HG03039 (cell line): Measurements from ENCODE around the gene NADK2.
A peak's percentile ranks its signal among the peaks of the same experiment; 100 is the strongest.

Experiments
- ATAC-seq: cut with Tn5 transposase; IDR thresholded peaks from one replicate; pipeline ENCODE4 v1.9.1; 2021; ENCODE audit warnings: mild to moderate bottlenecking, moderate library complexity; ENCODE audit not compliant: unreplicated experiment

Gene NADK2

DNA sequence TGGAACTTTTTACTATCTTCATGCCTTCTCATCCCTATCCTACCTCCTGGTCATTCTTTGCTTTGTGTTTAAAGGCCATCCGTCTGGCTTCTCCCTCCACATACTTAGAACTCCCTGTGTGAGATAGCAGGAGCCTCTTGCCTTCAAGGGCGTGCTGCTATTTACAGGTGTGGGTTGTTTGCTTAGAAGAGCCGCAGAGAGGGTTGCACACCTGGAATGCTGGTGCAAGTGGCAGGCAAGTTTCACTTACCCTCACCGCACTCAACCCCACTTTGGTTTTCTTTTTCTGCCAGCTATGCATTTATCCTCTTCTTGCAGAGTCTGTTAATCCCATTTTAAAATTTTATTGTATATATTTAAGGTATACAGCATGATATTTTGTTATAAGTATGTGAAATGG lies 77.3 kb downstream of the NADK2 start:
- no peak for ATAC-seq

DNA sequence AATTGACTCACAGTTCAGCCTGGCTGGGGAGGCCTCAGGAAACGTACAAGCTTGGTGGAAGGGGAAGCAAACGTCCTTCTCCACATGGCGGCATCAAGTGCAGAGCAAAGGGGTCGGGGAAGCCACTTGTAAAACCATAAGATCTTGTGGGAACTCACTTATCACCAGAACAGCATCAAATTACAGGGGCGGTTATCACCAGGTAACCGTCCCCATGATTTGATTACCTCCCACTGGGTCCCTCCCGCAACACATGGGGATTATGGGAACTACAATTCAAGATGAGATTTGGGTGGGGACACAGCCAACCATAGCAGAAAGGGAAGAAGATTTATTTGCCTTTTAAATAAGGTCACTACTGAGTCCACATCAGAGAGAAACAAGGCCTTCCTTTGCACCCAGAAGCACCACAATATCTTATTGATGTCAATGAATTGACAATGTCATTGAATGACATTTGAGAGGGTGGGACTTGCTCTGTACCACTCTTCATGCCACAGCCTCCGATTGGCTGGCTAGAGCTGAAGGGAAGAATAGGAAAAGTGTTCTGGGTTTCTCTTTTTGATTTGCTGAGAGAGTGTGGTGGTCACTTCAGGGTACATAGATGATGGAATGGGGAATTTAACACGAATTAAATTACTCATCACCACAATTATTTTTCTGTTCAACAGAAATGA lies 78.8 kb downstream of the NADK2 start:
- ATAC-seq: no peak

DNA sequence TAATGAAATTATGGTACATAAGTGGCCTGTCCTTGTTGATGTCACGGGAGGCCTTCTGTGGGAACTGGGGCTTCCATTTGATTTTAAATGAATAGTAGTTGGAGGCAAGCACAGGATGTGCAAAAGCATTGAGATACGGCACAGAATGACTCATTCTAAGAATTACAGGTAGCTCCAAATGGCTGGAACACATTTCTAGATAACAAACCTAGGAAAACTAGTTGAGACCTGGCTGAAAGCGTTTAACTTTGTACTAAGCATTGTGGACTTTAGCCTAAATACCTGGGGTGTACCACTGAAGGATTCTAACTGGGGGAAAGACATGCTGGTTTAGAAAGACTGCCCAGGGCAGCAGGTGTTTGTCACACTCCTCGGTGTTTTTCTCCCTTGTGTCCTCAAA lies 80.4 kb downstream of the NADK2 start:
- ATAC-seq: no peak

DNA sequence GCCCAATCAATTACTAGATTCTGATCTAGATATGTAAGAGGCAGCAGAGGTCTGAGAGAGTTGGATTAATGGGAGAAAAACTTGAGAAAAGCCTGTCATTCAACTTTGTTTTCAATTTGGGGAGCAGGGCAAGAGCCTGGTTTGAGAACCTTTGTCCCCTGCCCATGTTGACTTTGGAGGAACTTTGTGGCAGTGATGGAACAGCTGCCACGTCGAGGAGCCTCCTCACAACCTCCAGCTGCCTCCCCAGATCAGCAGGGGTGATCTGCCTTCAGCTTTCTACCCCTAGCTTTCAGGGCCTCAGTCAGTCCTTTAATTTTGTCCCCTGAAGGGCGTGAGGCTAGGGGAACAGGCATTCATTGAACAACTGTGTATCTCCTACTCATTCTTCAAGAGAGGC lies 81.1 kb downstream of the NADK2 start:
- no peak for ATAC-seq

DNA sequence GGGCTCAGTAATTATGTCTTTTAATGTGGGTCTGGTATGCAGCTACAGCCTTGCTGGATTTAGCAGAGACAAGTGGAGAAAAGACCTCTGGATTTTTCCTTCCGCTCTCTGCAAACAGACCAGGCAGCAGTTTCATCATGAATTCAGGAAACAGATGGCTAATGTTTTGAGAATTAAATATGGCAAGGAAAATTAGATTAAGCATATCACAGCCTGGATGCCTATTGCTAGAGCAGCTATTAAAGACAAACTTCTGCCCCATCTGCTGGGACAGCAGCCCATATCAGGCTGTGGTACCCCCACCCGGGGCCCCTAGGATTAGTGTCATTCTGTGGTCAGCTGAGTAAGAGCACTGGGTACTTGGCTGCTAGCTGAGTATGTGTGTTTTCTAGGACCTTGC lies 83.6 kb downstream of the NADK2 start:
- ATAC-seq: no peak

DNA sequence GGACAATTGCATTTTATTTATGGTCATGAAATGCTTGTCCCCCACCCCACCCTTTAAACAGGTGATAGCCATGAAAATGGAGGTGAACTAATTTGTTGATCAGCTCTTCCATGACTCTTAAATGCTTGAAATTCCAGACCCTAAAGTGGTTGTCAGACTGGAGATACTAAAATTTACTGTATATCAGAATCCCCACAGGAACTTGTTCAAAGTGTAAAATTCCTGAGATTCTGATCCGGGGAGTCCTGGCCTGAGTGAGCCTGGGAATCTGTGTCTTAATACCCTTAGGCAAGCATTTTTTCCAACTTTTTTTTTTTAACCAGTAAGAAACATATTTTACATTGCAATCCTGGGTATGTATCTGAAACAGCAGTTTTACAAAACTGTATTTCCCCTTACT lies 85.1 kb downstream of the NADK2 start:
- ATAC-seq: no peak

DNA sequence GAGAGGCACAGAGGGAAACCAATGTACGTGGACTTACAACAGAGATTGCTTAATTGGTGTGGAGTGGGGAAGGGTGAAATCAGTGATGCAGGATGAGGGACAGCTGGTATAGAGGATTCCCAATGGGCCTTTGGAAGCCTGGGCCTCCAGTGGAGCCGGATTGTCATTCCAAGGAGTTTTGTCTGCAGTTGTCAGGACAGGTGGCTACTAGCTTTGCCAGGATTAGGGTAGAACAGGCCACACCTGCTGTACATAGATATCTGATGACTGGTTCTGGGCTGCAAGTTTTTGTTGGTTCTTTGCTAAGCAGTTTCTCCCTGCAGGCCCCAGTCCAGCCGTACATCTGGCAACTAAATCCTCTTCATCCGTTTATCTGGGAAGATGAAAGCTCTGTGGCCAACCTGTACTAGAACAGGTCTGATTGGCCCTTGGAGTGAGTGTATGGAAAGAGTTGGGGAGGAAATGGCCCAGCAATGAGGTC lies 85.6 kb downstream of the NADK2 start:
- ATAC-seq: no peak

DNA sequence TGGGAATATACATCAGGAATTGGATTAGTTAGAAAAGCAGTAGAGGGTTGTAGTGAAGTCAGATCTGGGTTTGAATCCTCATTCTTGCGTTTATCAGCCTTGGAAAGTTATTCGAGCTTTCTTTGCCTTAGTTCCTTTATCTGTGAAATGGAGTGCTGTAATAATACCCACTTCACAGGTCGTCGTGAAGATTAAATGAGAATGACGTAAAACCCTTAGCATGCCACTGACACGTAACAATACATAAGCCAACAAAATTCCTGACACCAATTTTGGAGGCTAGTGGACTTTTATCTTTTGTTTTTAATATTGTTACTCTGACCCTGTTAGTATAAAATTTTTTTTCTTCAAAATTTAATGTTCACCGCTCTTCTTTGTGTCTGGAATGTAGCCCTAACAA lies 86.4 kb downstream of the NADK2 start:
- no peak for ATAC-seq

DNA sequence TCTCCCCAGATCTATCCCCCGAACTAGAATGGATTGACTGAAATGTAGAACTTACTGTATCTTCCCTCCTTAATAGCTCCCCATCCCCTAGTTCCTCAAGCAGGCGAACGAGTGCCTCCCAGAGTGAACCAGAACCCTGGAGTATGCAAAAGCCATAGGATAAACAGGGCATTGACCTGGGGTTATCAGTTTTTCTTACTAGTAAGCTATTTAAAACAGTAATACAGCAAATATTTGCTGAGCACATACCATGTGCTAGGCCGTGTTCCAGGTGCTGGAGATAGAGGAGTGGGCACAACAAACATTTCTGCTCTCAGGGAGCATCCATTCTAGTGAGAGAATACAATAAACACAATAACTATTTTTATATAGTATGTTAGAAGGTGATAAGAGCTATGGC lies 88.0 kb downstream of the NADK2 start:
- no peak for ATAC-seq

DNA sequence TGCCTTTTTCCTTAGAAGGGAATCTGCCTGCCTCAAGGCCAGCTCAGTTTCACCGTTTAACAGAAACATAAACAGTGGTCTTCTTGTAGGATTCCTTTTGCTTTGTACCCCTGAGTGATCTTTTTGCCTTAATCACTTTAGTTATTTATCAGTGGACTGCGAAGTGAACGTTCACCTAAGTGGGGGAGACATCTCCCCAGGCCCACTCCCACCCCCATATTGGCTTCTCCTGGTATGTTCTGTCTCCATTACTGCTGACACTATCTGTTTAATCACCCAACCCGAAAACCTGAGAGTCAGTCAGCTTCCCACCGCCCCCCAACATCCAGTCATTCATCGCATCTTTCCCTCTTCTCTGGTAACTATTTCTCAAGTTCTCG lies 88.4 kb downstream of the NADK2 start:
- ATAC-seq: no peak

DNA sequence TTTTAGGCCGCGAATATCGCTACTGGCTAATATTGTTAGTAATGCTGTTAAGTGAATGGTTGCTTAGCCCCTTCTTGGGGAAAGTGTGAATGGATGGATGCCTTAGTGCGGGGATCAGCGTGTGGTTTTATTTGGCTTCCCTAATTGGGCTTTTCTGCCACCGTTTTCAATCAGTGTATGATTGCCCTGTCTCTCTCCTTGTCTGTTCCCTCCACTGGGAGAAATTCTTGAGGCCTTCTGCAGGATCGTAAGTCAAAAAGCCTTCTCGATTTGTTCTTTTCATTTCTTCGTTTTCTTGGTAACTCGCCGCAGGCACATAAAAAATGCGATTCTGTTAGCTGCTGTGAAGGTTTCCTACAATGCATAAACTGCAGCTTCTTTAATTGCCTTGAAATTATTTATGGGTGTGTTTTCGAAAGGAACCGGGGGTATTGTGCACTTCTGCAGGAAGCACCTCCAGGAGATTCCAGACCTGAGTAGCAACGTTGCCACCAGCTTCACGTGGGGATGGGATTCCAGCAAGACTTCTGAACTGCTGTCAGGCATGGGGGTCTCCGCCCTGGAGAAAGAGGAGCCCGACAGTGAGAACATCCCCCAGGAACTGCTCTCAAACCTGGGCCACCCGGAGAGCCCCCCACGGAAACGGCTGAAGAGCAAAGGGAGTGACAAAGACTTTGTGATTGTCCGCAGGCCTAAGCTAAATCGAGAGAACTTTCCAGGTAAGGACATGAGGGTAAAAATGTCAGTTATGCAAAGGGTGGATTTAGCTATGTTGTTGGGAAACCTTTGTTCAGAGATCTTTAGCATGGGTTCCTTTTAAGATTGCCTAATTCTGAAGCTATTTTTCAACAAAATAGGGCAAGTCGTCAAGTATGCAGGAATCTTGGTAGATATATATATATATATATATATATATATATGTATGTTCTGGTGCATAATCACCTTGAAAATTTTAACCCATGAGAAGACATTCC lies 89.1 kb downstream of the NADK2 start:
- ATAC-seq: no peak

DNA sequence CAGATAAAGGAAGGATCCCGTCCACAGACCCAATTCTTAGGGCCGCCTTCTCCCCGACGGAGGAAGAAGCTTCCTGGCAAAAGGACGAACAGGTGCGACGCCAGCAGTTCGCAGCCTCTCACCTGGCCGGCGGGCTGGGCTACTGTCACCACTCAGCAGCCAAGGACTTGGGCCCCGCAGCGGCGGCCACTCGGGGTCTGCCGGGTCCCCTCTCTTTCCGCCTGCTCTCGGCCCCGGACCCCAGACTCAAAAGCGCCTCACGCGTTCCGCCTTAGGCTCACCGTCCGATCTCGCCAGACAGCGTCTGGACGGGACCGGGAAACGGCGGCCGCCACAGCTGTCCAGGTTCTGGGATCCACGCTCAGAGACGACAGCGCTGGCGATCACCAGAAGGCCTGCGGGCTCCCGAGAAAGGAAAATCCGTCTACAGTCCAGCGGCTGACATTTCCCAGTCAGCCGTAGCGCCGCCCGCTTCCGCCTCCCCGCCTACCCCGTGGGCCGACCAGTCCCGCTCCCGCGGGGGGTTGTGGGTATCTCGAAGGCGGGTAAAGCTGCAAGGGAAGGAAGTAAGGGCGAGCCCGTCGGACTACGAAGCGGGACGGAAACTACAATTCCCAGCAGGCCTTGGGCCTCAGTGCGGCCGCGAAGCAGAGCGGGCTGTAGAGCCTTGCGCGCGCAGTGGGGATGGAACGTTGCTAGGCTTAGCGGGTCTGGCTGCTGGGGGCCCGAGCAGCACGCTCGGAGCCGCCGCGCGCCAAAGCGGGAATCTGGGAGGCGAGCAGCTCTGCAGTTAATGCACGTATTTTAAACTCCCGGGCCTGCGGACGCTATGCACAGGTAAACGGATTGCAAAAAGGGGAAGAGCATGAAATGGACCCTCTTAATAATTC lies 90.0 kb downstream of the NADK2 start, which contains the start of the genes LMBRD2 and SKP2:
Gene LMBRD2, minus strand, starts transcription at position 454 of the 890 bp plus-strand sequence. CDS start 8,538 bp downstream, outside the sequence.
Gene SKP2, plus strand, starts transcription at position 678 of the 890 bp plus-strand sequence. Its CDS starts 152 bp downstream, at position 830.
- ATAC-seq: peak; percentile 99

DNA sequence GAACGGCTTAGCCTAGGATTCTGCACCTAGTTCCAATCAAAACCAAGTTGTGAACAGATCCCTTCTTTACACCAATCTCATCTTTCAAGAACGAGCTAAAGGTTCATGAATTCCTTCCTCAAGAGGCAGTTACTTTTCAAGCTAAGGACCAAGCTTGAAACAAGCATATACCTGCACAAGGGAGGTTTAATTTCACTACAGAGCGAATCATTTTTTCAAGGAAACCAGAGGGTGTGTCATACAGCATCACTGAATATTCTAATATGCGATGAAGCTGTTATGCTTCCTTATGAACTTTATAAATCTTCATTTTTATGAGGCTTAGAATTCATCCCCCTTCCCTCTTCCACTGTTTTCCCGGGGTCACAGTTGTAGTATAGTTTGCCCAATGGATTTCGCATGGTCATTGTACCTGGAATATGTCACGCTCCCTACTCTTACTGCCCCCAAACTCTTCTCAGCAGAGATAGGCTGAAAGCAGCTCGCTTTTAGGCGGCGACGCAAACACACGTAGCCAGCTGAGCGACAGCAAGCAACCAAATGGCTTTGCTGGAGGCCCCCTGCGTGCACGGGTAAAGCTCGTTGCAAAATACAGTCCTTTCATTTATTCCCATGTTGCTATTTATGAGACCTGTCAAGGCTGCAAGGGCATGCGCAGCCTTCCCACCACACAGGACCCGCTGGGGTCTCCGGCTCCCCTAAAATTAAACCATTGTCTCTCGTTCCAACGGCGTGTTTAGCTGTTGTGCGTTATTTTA lies 90.9 kb downstream of the NADK2 start:
- peak; percentile 18 for ATAC-seq

DNA sequence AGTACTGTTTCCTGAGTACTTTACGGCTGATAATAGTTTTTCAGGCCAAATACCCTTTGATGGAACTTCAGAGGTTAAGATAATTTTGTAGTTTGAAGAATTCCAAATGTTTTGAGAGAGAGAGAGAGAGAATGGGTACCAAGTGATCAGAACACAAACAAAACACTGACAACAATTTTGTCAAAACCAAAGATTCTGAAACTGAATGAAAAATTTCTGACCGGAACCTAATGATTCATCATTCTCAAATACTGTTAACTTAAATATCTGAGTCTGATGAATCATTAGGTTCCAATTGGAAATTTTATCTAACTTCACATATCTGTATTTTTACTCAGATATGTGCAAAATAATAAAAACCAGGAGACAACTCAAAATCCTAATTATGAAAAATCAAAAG lies 94.0 kb downstream of the NADK2 start:
- ATAC-seq: no peak

DNA sequence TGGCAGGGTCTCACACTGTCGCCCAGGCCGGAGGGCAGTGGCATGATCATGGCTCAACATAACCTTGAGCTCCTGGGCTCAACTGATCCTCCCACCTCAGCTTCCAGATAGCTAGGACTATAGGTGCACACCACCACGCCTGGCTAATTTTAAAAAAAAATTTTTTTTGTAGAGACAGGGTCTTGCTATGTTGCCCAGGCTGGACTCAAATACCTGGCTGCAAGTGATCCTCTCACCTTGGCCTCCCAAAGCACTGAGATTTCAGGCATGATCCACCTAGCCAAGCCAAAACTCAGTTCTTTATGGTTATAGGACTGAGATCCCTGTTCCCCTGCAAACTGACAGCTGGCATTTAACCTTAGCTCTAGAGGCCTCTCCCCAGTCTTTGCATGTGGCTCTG lies 95.3 kb downstream of the NADK2 start:
- no peak for ATAC-seq

DNA sequence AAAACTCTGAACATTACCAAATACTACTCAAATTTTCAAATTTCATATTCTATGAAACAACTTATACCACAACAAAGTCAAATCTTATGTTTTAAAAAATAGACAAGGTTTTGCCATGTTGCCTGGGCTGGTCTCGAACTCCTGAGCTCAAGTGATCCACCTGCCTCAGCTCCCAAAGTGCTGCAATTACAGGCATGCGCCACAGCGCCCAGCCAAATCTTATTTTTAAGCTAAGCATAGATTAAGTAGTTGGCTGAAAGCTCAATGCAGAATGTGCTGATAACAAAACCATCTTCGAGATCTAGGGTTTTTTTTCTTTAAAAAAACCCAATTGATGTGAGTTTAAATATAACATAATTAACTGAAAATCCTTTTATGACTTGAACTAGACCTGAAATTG lies 96.4 kb downstream of the NADK2 start:
- ATAC-seq: no peak
